Heart left ventricle (tissue), 16 donors: Measurements from ENCODE around the gene TXNDC5. TPM values are rescaled to one million over a fixed set of nuclear protein-coding genes. Genes with fewer than 3 reads are reported as not detected.
A peak's percentile ranks its signal among the peaks of the same experiment; 100 is the strongest.

Experiments used
- ATAC-seq, 4 donors: fragments of 200-7000 bp; cut with Tn5 transposase; one replicate each; pipeline ENCODE4 v1.9.1; 2020 to 2022; ENCODE audit warnings: moderate library complexity in 4 of 4, mild to moderate bottlenecking in 3 of 4, moderate number of reproducible peaks in 1 of 4
- DNase-seq, 5 donors: peaks; one replicate each; pipeline ENCODE4 v3.0.0-alpha.2; 2020
- H3K27ac ChIP-seq, 12 donors: fragments of 200-600 bp; sonication (generic) in 4 of 12; one replicate each; pipeline versions ENCODE4 v1.5.0 to v1.8.0; 2016 to 2022; ENCODE audit warnings: mild to moderate bottlenecking in 2 of 12
- H3K27me3 ChIP-seq, 9 donors: fragments of 200-600 bp; sonication (generic) in 2 of 9; one replicate each; pipeline versions ENCODE4 v1.5.1 to v1.8.0; 2016 to 2022; ENCODE audit warnings: mild to moderate bottlenecking in 3 of 9
- H3K36me3 ChIP-seq, 9 donors: fragments of 200-600 bp; sonication (generic) in 2 of 9; one replicate each; pipeline versions ENCODE4 v1.5.0 to v1.8.0; 2018 to 2022; ENCODE audit warnings: mild to moderate bottlenecking in 2 of 9
- H3K4me1 ChIP-seq, 12 donors: fragments of 200-600 bp; sonication (generic) in 4 of 12; one replicate each; pipeline versions ENCODE4 v1.5.0 to v1.8.0; 2016 to 2022; ENCODE audit warnings: mild to moderate bottlenecking in 3 of 12
- H3K4me3 ChIP-seq, 12 donors: fragments of 200-600 bp; sonication (generic) in 4 of 12; one replicate each; pipeline versions ENCODE4 v1.5.0 to v1.8.0; 2017 to 2022; ENCODE audit warnings: mild to moderate bottlenecking in 9 of 12, moderate library complexity in 4 of 12
- H3K9me3 ChIP-seq, 12 donors: fragments of 200-600 bp; sonication (generic) in 4 of 12; one replicate each; pipeline versions ENCODE4 v1.5.0 to v1.8.0; 2016 to 2022; ENCODE audit warnings: mild to moderate bottlenecking in 1 of 12
- CTCF ChIP-seq, 12 donors: fragments of 200-600 bp; sonication (generic) in 4 of 12; IDR thresholded peaks; one replicate each; pipeline versions ENCODE4 v1.5.0 to v1.8.0; 2018 to 2022; ENCODE audit warnings: antibody characterized with exemption in 12 of 12, mild to moderate bottlenecking in 5 of 12
- POLR2A ChIP-seq, 2 donors: fragments of 450-650 bp; IDR thresholded peaks; one replicate each; pipeline ENCODE4 v1.6.1; 2017; ENCODE audit warnings: antibody characterized with exemption in 2 of 2, mild to moderate bottlenecking in 2 of 2, moderate library complexity in 2 of 2
- WGBS, 4 donors: extraction: QIAGEN DNeasy Blood & Tissue Kit in 2 of 4; methylation state at CpG; one replicate each; pipeline versions ENCODE4 v1.1.5 to v1.1.7; 2013 to 2018; 5-methylcytosine and 5-hydroxymethylcytosine counted together
- intact Hi-C, 10 donors: fragments of 100-400 bp; cut with DNase I; formaldehyde crosslinking; loops; one replicate each; pipeline versions ENCODE4 v1.11.1 to v1.14.2; 2022
- polyA plus RNA-seq, 2 donors: library from polyadenylated mRNA; stranded (reverse); fragments of 200-250 nt; gene quantifications; one replicate each; pipeline ENCODE4 v1.2.3, GENCODE V29; 2013
- total RNA-seq, 9 donors: library from RNA; depleted of rRNA in 2 of 9; stranded (reverse); fragments of >200 nt in 2 of 9; fragmentation: NEBNext Ultra II Directional in 3 of 9; extraction: Animal tissue kit (Norgen Biotek cat#: 25700) in 3 of 9; gene quantifications; one replicate each; pipeline versions ENCODE4 v1.1.0 to v1.2.4, GENCODE V29; 2016 to 2023
- donor health status: ischemic (EF 13 %, LVEDD 7.1; RV severe dilation, severe dysfunction).
- donor health status: healthy with polysubstance abuse.
- donor health status: DM: no; HTN: yes; CAD: no.
- donor health status: DM: no; HTN: no; CAD: no.
- donor health status: ischemic (EF 25% LVEDD 6.9; RV normal size, moderate dysfunction).
- donor health status: ischemic (EF 25% LVEDD 5.7; RV mildly dilated, moderate dysfunction).
- donor health status: healthy.
- donor health status: DM: yes; HTN: yes; CAD: no.
- donor health status: ischemic (EF 35%, LVEDD 5.7; RV mildly dilated, moderate dysfunction).
- donor health status: nonischemic (EF 11% LVEDD 7.7; RV severe dilation, severe dysfunction).
- donor health status: DM: yes; HTN: yes; CAD: no.
- donor health status: PGD.
- donor health status: ischemic (EF 29% LVEDD 5.4; RV normal size, mild dysfunction).
- donor health status: nonischemic (EF 23%, LVEDD 6.1; RV moderate dilation, normal function).

TXNDC5 gene
- total and polyA plus RNA-seq, 11 donors, result 20.3 to 112 (median 43.6) TPM

GRCh38 chr6:7912736-7913517 lies 2.3 kb upstream of the TXNDC5 start:
- Histone ChIP-seq H3K9me3 (no peaks in the 10 kb centered on the region), H3K4me3 (no peak overlapping the region), H3K36me3 (no peaks in the 10 kb centered on the region), H3K27ac (no peak overlapping the region), H3K27me3 (no peaks in the 10 kb centered on the region), H3K4me1 (peaks cover 0 to 33% (median 13%) of the 10 kb centered on the region in 12 donors)
- no peak for ATAC-seq
- 68 to 80% (median 74%) methylated on average over 8 of the region's 8 CpGs for WGBS, 4 donors
- TF ChIP-seq CTCF (IDR thresholded peaks at IDR 0.05), result no peak
- TF ChIP-seq POLR2A (IDR thresholded peaks at IDR 0.05), result no peak
- DNase-seq, result no peak
- intact Hi-C loops, result loop anchor here in 7 of 10 donors (5.0 to 10.0 kb wide), 9 partner anchors 62 to 191 kb away; partner anchors contain the start of genes BMP6 (in 3 of the 7) and BLOC1S5 (in 1 of the 7)

GRCh38 chr6:7912024-7912423 lies 1.4 kb upstream of the TXNDC5 start:
- WGBS, 4 donors, result 82 to 90% (median 87%) methylated on average over 6 of the region's 6 CpGs
- TF ChIP-seq POLR2A (IDR thresholded peaks at IDR 0.05) (no peak), CTCF (IDR thresholded peaks at IDR 0.05) (no peak)
- DNase-seq (peak in 1 of 5 donors; percentile 55), ATAC-seq (no peak)
- Histone ChIP-seq H3K9me3 (no peaks in the 10 kb centered on the region), H3K4me3 (no peak overlapping the region), H3K27ac (no peak overlapping the region), H3K4me1 (peaks cover 0 to 35% (median 15%) of the 10 kb centered on the region in 12 donors), H3K36me3 (no peaks in the 10 kb centered on the region), H3K27me3 (no peaks in the 10 kb centered on the region)
- intact Hi-C loops, result loop anchor here in 7 of 10 donors (5.0 to 10.0 kb wide), 9 partner anchors 63 to 190 kb away; partner anchors contain the start of genes BMP6 (in 3 of the 7) and BLOC1S5 (in 1 of the 7)

- no peaks in the 10 kb centered on the region for H3K9me3 ChIP-seq
- TF ChIP-seq CTCF (IDR thresholded peaks at IDR 0.05), result no peak
- TF ChIP-seq POLR2A (IDR thresholded peaks at IDR 0.05), result no peak
- WGBS, 4 donors, result 86 to 92% (median 88%) methylated on average over 11 of the region's 11 CpGs
- H3K4me3 ChIP-seq, result peak overlapping the region in 10 of 12 donors; percentile 47 to 97 (median 68)
- peak overlapping the region; percentile 14 to 88 (median 85) for H3K27ac ChIP-seq
- no peak for ATAC-seq
- intact Hi-C loops, result loop anchor here in 7 of 10 donors (2.0 to 10.0 kb wide), 10 partner anchors 61 to 189 kb away; partner anchors contain the start of genes BMP6 (in 3 of the 7) and BLOC1S5 (in 1 of the 7)
- H3K4me1 ChIP-seq, result peaks cover 0 to 41% (median 17%) of the 10 kb centered on the region in 12 donors
- no peaks in the 10 kb centered on the region for H3K36me3 ChIP-seq
- no peaks in the 10 kb centered on the region for H3K27me3 ChIP-seq
- DNase-seq, result no peak
Measured at GRCh38 chr6:7911345-7911725, 747 bp upstream of the TXNDC5 start.

- peaks cover 0 to 40% (median 16%) of the 10 kb centered on the region in 12 donors for H3K4me1 ChIP-seq
Measured at GRCh38 chr6:7910298-7910653, 312 bp downstream of the TXNDC5 start.

More at GRCh38 chr6:7910298-7910653, 312 bp downstream of the TXNDC5 start:
- DNase-seq (no peak), ATAC-seq (peak in 1 of 4 donors; percentile 4)
- H3K4me3 ChIP-seq, result peak overlapping the region; percentile 57 to 97 (median 74)
- TF ChIP-seq POLR2A (IDR thresholded peaks at IDR 0.05) (no peak), CTCF (IDR thresholded peaks at IDR 0.05) (no peak)
- no peaks in the 10 kb centered on the region for H3K27me3 ChIP-seq
- intact Hi-C loops, result loop anchor here in 7 of 10 donors (1.0 to 10.0 kb wide), 11 partner anchors 63 to 188 kb away; partner anchors contain the start of genes BMP6 (in 3 of the 7) and BLOC1S5 (in 1 of the 7)
- no peaks in the 10 kb centered on the region for H3K36me3 ChIP-seq
- peak overlapping the region; percentile 2 to 85 (median 70) for H3K27ac ChIP-seq
- H3K9me3 ChIP-seq, result no peaks in the 10 kb centered on the region
- 1% methylated on average over 23 to 57 of the region's 57 CpGs; no CpG with 5 or more reads in 1 of the 4 donors for WGBS, 4 donors
